ENCODE results near the gene PPP1R10. TPM values are rescaled to one million over a fixed set of nuclear protein-coding genes. Genes with fewer than 3 reads are reported as not detected.
A peak's percentile ranks its signal among the peaks of the same experiment; 100 is the strongest.

Gene PPP1R10
- total and polyA plus RNA-seq, 2 of the 13 experiments (the other 11 are each of a cell fraction or from before 2014, with no cell fraction given) = 26.3 to 38.4 TPM

DNA sequence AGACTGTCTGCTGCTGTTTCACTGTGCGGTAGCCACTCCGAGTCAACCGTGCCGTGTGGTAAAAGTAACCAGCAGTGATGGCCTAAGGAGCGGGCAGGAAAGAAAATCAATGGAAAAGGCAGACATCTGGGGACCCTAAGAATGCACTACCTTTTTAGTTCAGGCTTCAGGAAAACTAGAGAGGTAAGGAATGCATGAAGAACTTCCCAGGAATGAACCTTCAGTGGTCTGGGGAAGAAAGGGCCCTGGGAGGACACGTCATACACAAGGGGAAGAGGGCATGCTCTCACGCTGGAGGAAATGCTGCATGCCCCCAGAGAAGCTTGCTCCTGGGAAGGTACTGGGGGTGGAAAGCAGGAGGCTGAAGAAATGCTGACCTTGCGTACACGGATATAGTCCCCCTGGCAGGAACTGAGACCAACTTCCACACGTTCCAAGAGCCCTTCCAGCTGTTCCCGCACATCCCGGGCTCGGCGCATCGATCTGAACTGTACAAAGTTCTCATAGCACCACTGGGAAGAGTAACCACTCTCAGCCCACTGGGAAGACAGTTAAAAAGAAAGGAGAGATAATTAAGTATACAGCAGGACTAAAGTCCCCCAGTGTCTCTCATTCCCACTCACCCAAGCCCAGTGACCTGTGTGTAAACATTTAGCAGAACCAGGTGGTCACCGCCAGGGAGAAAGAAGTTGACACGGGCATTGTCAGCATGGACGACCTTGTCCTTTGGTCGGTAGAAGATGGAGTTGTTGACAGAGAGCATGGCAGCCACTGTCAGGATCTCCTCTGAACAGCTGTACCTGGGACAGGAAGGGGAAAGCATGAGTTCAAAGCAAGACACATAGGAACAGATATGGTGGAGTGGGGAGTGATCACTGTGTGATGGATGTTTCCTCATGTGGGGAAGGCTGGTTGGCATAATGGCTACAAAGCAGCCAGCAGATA is 38.0 kb upstream of the PPP1R10 start (continued):
- TF ChIP-seq, protein P1, sequence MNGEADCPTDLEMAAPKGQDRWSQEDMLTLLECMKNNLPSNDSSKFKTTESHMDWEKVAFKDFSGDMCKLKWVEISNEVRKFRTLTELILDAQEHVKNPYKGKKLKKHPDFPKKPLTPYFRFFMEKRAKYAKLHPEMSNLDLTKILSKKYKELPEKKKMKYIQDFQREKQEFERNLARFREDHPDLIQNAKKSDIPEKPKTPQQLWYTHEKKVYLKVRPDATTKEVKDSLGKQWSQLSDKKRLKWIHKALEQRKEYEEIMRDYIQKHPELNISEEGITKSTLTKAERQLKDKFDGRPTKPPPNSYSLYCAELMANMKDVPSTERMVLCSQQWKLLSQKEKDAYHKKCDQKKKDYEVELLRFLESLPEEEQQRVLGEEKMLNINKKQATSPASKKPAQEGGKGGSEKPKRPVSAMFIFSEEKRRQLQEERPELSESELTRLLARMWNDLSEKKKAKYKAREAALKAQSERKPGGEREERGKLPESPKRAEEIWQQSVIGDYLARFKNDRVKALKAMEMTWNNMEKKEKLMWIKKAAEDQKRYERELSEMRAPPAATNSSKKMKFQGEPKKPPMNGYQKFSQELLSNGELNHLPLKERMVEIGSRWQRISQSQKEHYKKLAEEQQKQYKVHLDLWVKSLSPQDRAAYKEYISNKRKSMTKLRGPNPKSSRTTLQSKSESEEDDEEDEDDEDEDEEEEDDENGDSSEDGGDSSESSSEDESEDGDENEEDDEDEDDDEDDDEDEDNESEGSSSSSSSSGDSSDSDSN (CRISPR knock-in tag; IDR thresholded peaks at IDR 0.05) = peak; percentile 54
- 0 out of 2 replicates have a peak, but pooled peaks have one; percentile 15 for TF ChIP-seq ZNF550 (CRISPR knock-in tag; IDR thresholded peaks at IDR 0.05; ENCODE audit: borderline replicate concordance)
- peak; percentile 90; the same call in 1 of the 2 replicates for TF ChIP-seq FOXK1 (CRISPR knock-in tag; IDR thresholded peaks at IDR 0.05; ENCODE audit: borderline replicate concordance, low read depth)
- peak; percentile 82 for TF ChIP-seq NR2F6 (IDR thresholded peaks at IDR 0.05)
- peak; percentile 92 for TF ChIP-seq NR2F6 (CRISPR knock-in tag; IDR thresholded peaks at IDR 0.05)
- TF ChIP-seq ZNF160 (CRISPR knock-in tag; IDR thresholded peaks at IDR 0.05) = peak; percentile 15; the same call in 1 of the 2 replicates
- TF ChIP-seq ZNF138 (CRISPR knock-in tag; IDR thresholded peaks at IDR 0.05; ENCODE audit: low read depth) = no peak
- TF ChIP-seq FOXJ3 (CRISPR knock-in tag; IDR thresholded peaks at IDR 0.05; ENCODE audit: borderline replicate concordance) = peak; percentile 92
- TF ChIP-seq TARDBP (CRISPR knock-in tag; IDR thresholded peaks at IDR 0.05) = peak; percentile 97
- TF ChIP-seq, protein P2, sequence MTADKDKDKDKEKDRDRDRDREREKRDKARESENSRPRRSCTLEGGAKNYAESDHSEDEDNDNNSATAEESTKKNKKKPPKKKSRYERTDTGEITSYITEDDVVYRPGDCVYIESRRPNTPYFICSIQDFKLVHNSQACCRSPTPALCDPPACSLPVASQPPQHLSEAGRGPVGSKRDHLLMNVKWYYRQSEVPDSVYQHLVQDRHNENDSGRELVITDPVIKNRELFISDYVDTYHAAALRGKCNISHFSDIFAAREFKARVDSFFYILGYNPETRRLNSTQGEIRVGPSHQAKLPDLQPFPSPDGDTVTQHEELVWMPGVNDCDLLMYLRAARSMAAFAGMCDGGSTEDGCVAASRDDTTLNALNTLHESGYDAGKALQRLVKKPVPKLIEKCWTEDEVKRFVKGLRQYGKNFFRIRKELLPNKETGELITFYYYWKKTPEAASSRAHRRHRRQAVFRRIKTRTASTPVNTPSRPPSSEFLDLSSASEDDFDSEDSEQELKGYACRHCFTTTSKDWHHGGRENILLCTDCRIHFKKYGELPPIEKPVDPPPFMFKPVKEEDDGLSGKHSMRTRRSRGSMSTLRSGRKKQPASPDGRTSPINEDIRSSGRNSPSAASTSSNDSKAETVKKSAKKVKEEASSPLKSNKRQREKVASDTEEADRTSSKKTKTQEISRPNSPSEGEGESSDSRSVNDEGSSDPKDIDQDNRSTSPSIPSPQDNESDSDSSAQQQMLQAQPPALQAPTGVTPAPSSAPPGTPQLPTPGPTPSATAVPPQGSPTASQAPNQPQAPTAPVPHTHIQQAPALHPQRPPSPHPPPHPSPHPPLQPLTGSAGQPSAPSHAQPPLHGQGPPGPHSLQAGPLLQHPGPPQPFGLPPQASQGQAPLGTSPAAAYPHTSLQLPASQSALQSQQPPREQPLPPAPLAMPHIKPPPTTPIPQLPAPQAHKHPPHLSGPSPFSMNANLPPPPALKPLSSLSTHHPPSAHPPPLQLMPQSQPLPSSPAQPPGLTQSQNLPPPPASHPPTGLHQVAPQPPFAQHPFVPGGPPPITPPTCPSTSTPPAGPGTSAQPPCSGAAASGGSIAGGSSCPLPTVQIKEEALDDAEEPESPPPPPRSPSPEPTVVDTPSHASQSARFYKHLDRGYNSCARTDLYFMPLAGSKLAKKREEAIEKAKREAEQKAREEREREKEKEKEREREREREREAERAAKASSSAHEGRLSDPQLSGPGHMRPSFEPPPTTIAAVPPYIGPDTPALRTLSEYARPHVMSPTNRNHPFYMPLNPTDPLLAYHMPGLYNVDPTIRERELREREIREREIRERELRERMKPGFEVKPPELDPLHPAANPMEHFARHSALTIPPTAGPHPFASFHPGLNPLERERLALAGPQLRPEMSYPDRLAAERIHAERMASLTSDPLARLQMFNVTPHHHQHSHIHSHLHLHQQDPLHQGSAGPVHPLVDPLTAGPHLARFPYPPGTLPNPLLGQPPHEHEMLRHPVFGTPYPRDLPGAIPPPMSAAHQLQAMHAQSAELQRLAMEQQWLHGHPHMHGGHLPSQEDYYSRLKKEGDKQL (CRISPR knock-in tag; IDR thresholded peaks at IDR 0.05; ENCODE audit: low read depth) = peak; percentile 73; the same call in 1 of the 2 replicates
- no peak; the same call in 1 of the 2 replicates for TF ChIP-seq REPIN1 (CRISPR knock-in tag; IDR thresholded peaks at IDR 0.05; ENCODE audit: borderline replicate concordance, low read depth)
- TF ChIP-seq ZNF878 (CRISPR knock-in tag; IDR thresholded peaks at IDR 0.05) = peak; percentile 79; the same call in 1 of the 2 replicates
- TF ChIP-seq ZNF891 (CRISPR knock-in tag; IDR thresholded peaks at IDR 0.05) = no peak
- TF ChIP-seq ZNF207 (IDR thresholded peaks at IDR 0.05; ENCODE audit: borderline replicate concordance) = no peak
- TF ChIP-seq, protein P3, sequence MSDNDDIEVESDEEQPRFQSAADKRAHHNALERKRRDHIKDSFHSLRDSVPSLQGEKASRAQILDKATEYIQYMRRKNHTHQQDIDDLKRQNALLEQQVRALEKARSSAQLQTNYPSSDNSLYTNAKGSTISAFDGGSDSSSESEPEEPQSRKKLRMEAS (IDR thresholded peaks at IDR 0.05) = peak; percentile 97
- TF ChIP-seq MEIS1 (CRISPR knock-in tag; IDR thresholded peaks at IDR 0.05; ENCODE audit: borderline replicate concordance) = peak; percentile 99
- no peak; the same call in 1 of the 2 replicates for TF ChIP-seq ZNF296 (CRISPR knock-in tag; conservative IDR thresholded peaks at IDR 0.05)
- peak; percentile 63; the same call in 1 of the 2 replicates for TF ChIP-seq PPARG (CRISPR knock-in tag; conservative IDR thresholded peaks at IDR 0.05)
